Liver (tissue), 9 donors: ENCODE results near the gene RAPGEF6. TPM values are rescaled to one million over a fixed set of nuclear protein-coding genes. Genes with fewer than 3 reads are reported as not detected.

Source experiments
- DNase-seq: peaks from one replicate; pipeline ENCODE4 v3.0.0-alpha.2; 2017; ENCODE audit warnings: low spot score
- H3K27ac ChIP-seq, 2 donors: one replicate each; pipeline ENCODE4 v1.7.0; 2013; ENCODE audit warnings: inconsistent platforms in 2 of 2, low read length in 2 of 2, control low read depth in 1 of 2, low read depth in 1 of 2, mild to moderate bottlenecking in 1 of 2
- H3K27me3 ChIP-seq, 4 donors: one replicate each; pipeline versions ENCODE4 v1.6.1 to v1.7.0; 2013; ENCODE audit warnings: low read length in 3 of 4, inconsistent platforms in 1 of 4, mild to moderate bottlenecking in 1 of 4, moderate library complexity in 1 of 4; ENCODE audit not compliant: control insufficient read depth in 4 of 4, insufficient read depth in 4 of 4
- H3K36me3 ChIP-seq, 4 donors: one replicate each; pipeline versions ENCODE4 v1.6.1 to v1.7.0; 2013; ENCODE audit warnings: low read length in 3 of 4, mild to moderate bottlenecking in 3 of 4, low read depth in 1 of 4, moderate library complexity in 1 of 4; ENCODE audit not compliant: control insufficient read depth in 4 of 4, insufficient read depth in 3 of 4
- H3K4me1 ChIP-seq, 4 donors: one replicate each; pipeline versions ENCODE4 v1.6.1 to v1.7.0; 2013; ENCODE audit warnings: low read length in 3 of 4, mild to moderate bottlenecking in 3 of 4, moderate library complexity in 1 of 4; ENCODE audit not compliant: control insufficient read depth in 4 of 4, insufficient read depth in 4 of 4
- H3K4me3 ChIP-seq, 3 donors: one replicate each; pipeline versions ENCODE4 v1.6.1 to v1.7.0; 2013; ENCODE audit warnings: low read length in 3 of 3, control low read depth in 1 of 3, low read depth in 1 of 3, mild to moderate bottlenecking in 1 of 3
- H3K9ac ChIP-seq, 2 donors: one replicate each; pipeline ENCODE4 v1.7.0; 2013; ENCODE audit warnings: low read length in 2 of 2, mild to moderate bottlenecking in 2 of 2, moderate library complexity in 2 of 2, control low read depth in 1 of 2, low read depth in 1 of 2
- H3K9me3 ChIP-seq, 4 donors: one replicate each; pipeline versions ENCODE4 v1.6.1 to v1.7.0; 2013; ENCODE audit warnings: low read length in 3 of 4; ENCODE audit not compliant: control insufficient read depth in 4 of 4
- ATF3 ChIP-seq: IDR thresholded peaks from 2 replicates; pipeline ENCODE4 v1.6.1; 2016; ENCODE audit warnings: antibody characterized with exemption
- CTCF ChIP-seq: fragments of 150-350 bp; IDR thresholded peaks from 2 replicates; pipeline ENCODE4 v1.5.1; 2017; ENCODE audit warnings: improper control_type of control experiment, low read depth, low read length; ENCODE audit not compliant: missing input control
- EGR1 ChIP-seq, 2 donors: IDR thresholded peaks; 2 replicates each; pipeline ENCODE4 v1.6.1; 2016 to 2018; ENCODE audit warnings: antibody characterized with exemption in 2 of 2, low read depth in 2 of 2
- FOXA2 ChIP-seq: IDR thresholded peaks from 2 replicates; pipeline ENCODE4 v1.6.1; 2016; ENCODE audit warnings: antibody characterized with exemption
- GABPA ChIP-seq, 2 donors: IDR thresholded peaks in 1 of 2; conservative IDR thresholded peaks in 1 of 2; 2 replicates each; pipeline ENCODE4 v1.6.1; 2016; ENCODE audit warnings: antibody characterized with exemption in 2 of 2, mild to moderate bottlenecking in 1 of 2, moderate library complexity in 1 of 2
- HNF4A ChIP-seq, 2 donors: conservative IDR thresholded peaks; 2 replicates each; pipeline ENCODE4 v1.6.1; 2016; ENCODE audit warnings: antibody characterized with exemption in 2 of 2, mild to moderate bottlenecking in 2 of 2
- HNF4G ChIP-seq: IDR thresholded peaks from 2 replicates; pipeline ENCODE4 v1.6.1; 2016; ENCODE audit warnings: antibody characterized with exemption
- JUND ChIP-seq, 2 donors: IDR thresholded peaks; 2 replicates each; pipeline ENCODE4 v1.6.1; 2016; ENCODE audit warnings: antibody characterized with exemption in 2 of 2
- MAX ChIP-seq: IDR thresholded peaks from 2 replicates; pipeline ENCODE4 v1.6.1; 2016; ENCODE audit warnings: antibody characterized with exemption
- NR2F2 ChIP-seq: IDR thresholded peaks from 2 replicates; pipeline ENCODE4 v1.6.1; 2016; ENCODE audit warnings: antibody characterized with exemption
- RAD21 ChIP-seq, 2 donors: IDR thresholded peaks; 2 replicates each; pipeline ENCODE4 v1.6.1; 2016; ENCODE audit warnings: antibody characterized with exemption in 2 of 2, mild to moderate bottlenecking in 2 of 2
- REST ChIP-seq: IDR thresholded peaks from 2 replicates; pipeline ENCODE4 v1.6.1; 2016; ENCODE audit warnings: antibody characterized with exemption, mild to moderate bottlenecking
- SP1 ChIP-seq: IDR thresholded peaks from 2 replicates; pipeline ENCODE4 v1.6.1; 2018; ENCODE audit warnings: antibody characterized with exemption, mild to moderate bottlenecking
- TAF1 ChIP-seq: conservative IDR thresholded peaks from 2 replicates; pipeline ENCODE4 v1.6.1; 2016; ENCODE audit warnings: antibody characterized with exemption, mild to moderate bottlenecking
- YY1 ChIP-seq: IDR thresholded peaks from 2 replicates; pipeline ENCODE4 v1.6.1; 2016; ENCODE audit warnings: antibody characterized with exemption, mild to moderate bottlenecking
- ZBTB33 ChIP-seq: IDR thresholded peaks from 2 replicates; pipeline ENCODE4 v1.6.1; 2016; ENCODE audit warnings: antibody characterized with exemption
- polyA plus RNA-seq, 2 donors: library from polyadenylated mRNA; stranded (reverse) in 1 of 2; unstranded in 1 of 2; fragments of 200-250 nt in 1 of 2; fragments of >200 nt in 1 of 2; fragmentation: Nextera tagmentation in 1 of 2; extraction: Ambion mirVana in 1 of 2; gene quantifications; one replicate each; pipeline versions ENCODE4 v1.2.1 to v1.2.3, GENCODE V29; 2013 to 2015
- total RNA-seq, 2 donors: library from RNA; depleted of rRNA; stranded (reverse); fragments of >200 nt; gene quantifications; one replicate each; pipeline ENCODE4 v1.2.3, GENCODE V29; 2014
- donor health status: healthy.
- donor health status: healthy.
- donor health status: healthy.
- donor health status: healthy.
- donor health status: healthy.

The RAPGEF6 gene
- total and polyA plus RNA-seq, 4 donors: 1.7 to 16.1 (median 8.6) TPM

GRCh38 chr5:131509801-131510200, 125.2 kb downstream of the RAPGEF6 start:
- Histone ChIP-seq H3K9ac (no peak overlapping the region), H3K27me3 (no peaks in the 10 kb centered on the region), H3K9me3 (no peaks in the 10 kb centered on the region), H3K27ac (no peak overlapping the region), H3K4me1 (no peaks in the 10 kb centered on the region), H3K36me3 (peaks cover 0 to 4% (median 0%) of the 10 kb centered on the region in 4 donors), H3K4me3 (no peak overlapping the region)
- TF ChIP-seq ATF3 (no peak), YY1 (no peak), REST (no peak), EGR1 (IDR thresholded peaks at IDR 0.05; ENCODE audit: low read depth in 2 of 2) (no peak), NR2F2 (no peak), FOXA2 (no peak), JUND (IDR thresholded peaks at IDR 0.05) (no peak), HNF4G (no peak), CTCF (no peak), TAF1 (no peak), RAD21 (IDR thresholded peaks at IDR 0.05) (no peak), GABPA (IDR thresholded peaks at IDR 0.05 in 1 of 2, conservative IDR thresholded peaks at IDR 0.05 in 1 of 2) (no peak), MAX (no peak), HNF4A (conservative IDR thresholded peaks at IDR 0.05) (no peak), SP1 (no peak), ZBTB33 (no peak)
- DNase-seq: no peak
